ENCODE data around the gene ASPN. TPM values are rescaled to one million over a fixed set of nuclear protein-coding genes. Genes with fewer than 3 reads are reported as not detected.
A peak's percentile ranks its signal among the peaks of the same experiment; 100 is the strongest.

The ASPN gene
- total RNA-seq, 4 donors from 2014 or later: 1.5 to 102 (median 3.9) TPM

GRCh38 chr9:92440751-92441046 is 41.6 kb downstream of the ASPN start:
- Histone ChIP-seq H3K9me3 (no peaks in the 10 kb centered on the region), H3K4me1 (peaks cover 0 to 3% (median 0%) of the 10 kb centered on the region in 4 donors), H3K27ac (no peak overlapping the region), H3K27me3 (no peaks in the 10 kb centered on the region), H3K36me3 (no peaks in the 10 kb centered on the region), H3K4me3 (no peak overlapping the region)
- WGBS, 2 donors (ENCODE audit: low coverage in 1 of 2): 66 to 75% methylated on average over 6 of the region's 6 CpGs
- in situ Hi-C loops (cut with MboI; ENCODE audit: low pct_ligation_motif_present in 1 of 4, low pct_unique_long_range_greater_than_20kb in 1 of 4, low sequenced_read_pairs in 3 of 4) (loop anchor here in 3 of 4 donors (10.0 to 25.0 kb wide), 3 partner anchors 96 to 303 kb away; partner anchors contain the start of genes CENPP (in 1 of the 3) and NOL8 (in 1 of the 3)), intact Hi-C loops (cut with DNase I; ENCODE audit: low total_unique reads) (no loop called here)
- TF ChIP-seq POLR2A (IDR thresholded peaks at IDR 0.05): no peak
- no peak for TF ChIP-seq POLR2AphosphoS5 (IDR thresholded peaks at IDR 0.05)
- no peak for TF ChIP-seq CTCF (IDR thresholded peaks at IDR 0.05)
- no peak for TF ChIP-seq EP300 (IDR thresholded peaks at IDR 0.05; ENCODE audit: low read depth)
- no peak for DNase-seq

- DNase-seq: no peak
- Histone ChIP-seq H3K27ac (no peak overlapping the region), H3K4me1 (peaks cover 0 to 3% (median 0%) of the 10 kb centered on the region in 4 donors), H3K27me3 (no peaks in the 10 kb centered on the region), H3K4me3 (no peak overlapping the region), H3K36me3 (no peaks in the 10 kb centered on the region), H3K9me3 (no peaks in the 10 kb centered on the region)
- intact Hi-C loops (cut with DNase I; ENCODE audit: low total_unique reads) (loop anchor here (10.0 kb wide), 1 partner anchor 95 kb away; no protein-coding TSS in a partner anchor), in situ Hi-C loops (cut with MboI; ENCODE audit: low pct_ligation_motif_present in 1 of 4, low pct_unique_long_range_greater_than_20kb in 1 of 4, low sequenced_read_pairs in 3 of 4) (loop anchor here (10.0 to 25.0 kb wide), 4 partner anchors 95 to 303 kb away; partner anchors contain the start of genes CENPP (in 1 of the 4) and NOL8 (in 1 of the 4))
- 82 to 84% methylated on average over 4 to 5 of the region's 5 CpGs for WGBS, 2 donors (ENCODE audit: low coverage in 1 of 2)
- TF ChIP-seq CTCF (IDR thresholded peaks at IDR 0.05) (no peak), POLR2A (IDR thresholded peaks at IDR 0.05) (no peak), POLR2AphosphoS5 (IDR thresholded peaks at IDR 0.05) (no peak), EP300 (IDR thresholded peaks at IDR 0.05; ENCODE audit: low read depth) (no peak)
Measured at GRCh38 chr9:92439921-92440750, 42.2 kb downstream of the ASPN start.

GRCh38 chr9:92438900-92439526 is 43.3 kb downstream of the ASPN start:
- WGBS, 2 donors (ENCODE audit: low coverage in 1 of 2): 85 to 87% methylated on average over 5 of the region's 5 CpGs

More at GRCh38 chr9:92438900-92439526, 43.3 kb downstream of the ASPN start:
- TF ChIP-seq POLR2A (IDR thresholded peaks at IDR 0.05) (no peak), CTCF (IDR thresholded peaks at IDR 0.05) (peak; percentile 31 to 55 (median 46)), EP300 (IDR thresholded peaks at IDR 0.05; ENCODE audit: low read depth) (no peak), POLR2AphosphoS5 (IDR thresholded peaks at IDR 0.05) (no peak)
- Histone ChIP-seq H3K36me3 (no peaks in the 10 kb centered on the region), H3K4me1 (peaks cover 0 to 3% (median 0%) of the 10 kb centered on the region in 4 donors), H3K27ac (no peak overlapping the region), H3K9me3 (no peaks in the 10 kb centered on the region), H3K27me3 (no peaks in the 10 kb centered on the region), H3K4me3 (no peak overlapping the region)
- in situ Hi-C loops (cut with MboI; ENCODE audit: low pct_ligation_motif_present in 1 of 4, low pct_unique_long_range_greater_than_20kb in 1 of 4, low sequenced_read_pairs in 3 of 4): loop anchor here (10.0 to 25.0 kb wide), 4 partner anchors 94 to 302 kb away; partner anchors contain the start of genes CENPP (in 1 of the 4) and NOL8 (in 1 of the 4)
- no peak for DNase-seq
- intact Hi-C loops (cut with DNase I; ENCODE audit: low total_unique reads): loop anchor here (10.0 kb wide), 1 partner anchor 94 kb away; no protein-coding TSS in a partner anchor

Measured in transverse colon (tissue), 4 donors.